Neural progenitor cell (in vitro differentiated cells): ENCODE data around the gene CHTOP. TPM values are rescaled to one million over a fixed set of nuclear protein-coding genes. Genes with fewer than 3 reads are reported as not detected.
A peak's percentile ranks its signal among the peaks of the same experiment; 100 is the strongest.

Source experiments
- DNase-seq: peaks from one replicate; pipeline ENCODE4 v3.0.0-alpha.2; 2016; ENCODE audit warnings: low spot score
- H2AFZ ChIP-seq: fragments of 200-600 bp; sonication (generic); replicated peaks from 2 replicates; pipeline ENCODE4 v1.6.1; 2016; ENCODE audit warnings: antibody characterized with exemption
- H3F3A ChIP-seq: fragments of 200-600 bp; sonication (generic); 2 replicates; pipeline ENCODE4 v1.6.1; 2016; ENCODE audit warnings: antibody characterized with exemption, low read depth
- H3K27ac ChIP-seq: fragments of 200-600 bp; sonication (generic); 2 replicates; pipeline ENCODE4 v1.5.1; 2016; ENCODE audit warnings: mild to moderate bottlenecking
- H3K27me3 ChIP-seq: fragments of 200-600 bp; sonication (generic); 2 replicates; pipeline ENCODE4 v1.6.1; 2016; ENCODE audit warnings: mild to moderate bottlenecking, moderate library complexity
- H3K36me3 ChIP-seq: fragments of 200-600 bp; sonication (generic); 2 replicates; pipeline ENCODE4 v1.5.1; 2016
- H3K4me1 ChIP-seq: fragments of 200-600 bp; sonication (generic); 2 replicates; pipeline ENCODE4 v1.6.1; 2016; ENCODE audit warnings: mixed run types
- H3K4me2 ChIP-seq: fragments of 200-600 bp; sonication (generic); 2 replicates; pipeline ENCODE4 v1.6.1; 2016
- H3K4me3 ChIP-seq: fragments of 200-600 bp; sonication (generic); 2 replicates; pipeline ENCODE4 v1.5.1; 2016
- H3K79me2 ChIP-seq: fragments of 200-600 bp; sonication (generic); 2 replicates; pipeline ENCODE4 v1.6.1; 2016; ENCODE audit warnings: low read depth
- H3K9ac ChIP-seq: fragments of 200-600 bp; sonication (generic); 2 replicates; pipeline ENCODE4 v1.6.1; 2016
- H3K9me3 ChIP-seq: fragments of 200-600 bp; sonication (generic); 2 replicates; pipeline ENCODE4 v1.5.1; 2016; ENCODE audit warnings: low read depth
- H4K20me1 ChIP-seq: fragments of 200-600 bp; sonication (generic); 2 replicates; pipeline ENCODE4 v1.6.1; 2016; ENCODE audit warnings: low read depth
- H3K27ac Mint-ChIP-seq: 3 replicates; pipeline ENCODE4 v1.8.0; 2021; ENCODE audit warnings: mixed read lengths
- H3K27me3 Mint-ChIP-seq: 2 replicates; pipeline ENCODE4 v1.8.0; 2022; ENCODE audit warnings: low read depth, mild to moderate bottlenecking, inconsistent platforms, moderate library complexity, mixed read lengths; ENCODE audit not compliant: insufficient read depth
- H3K36me3 Mint-ChIP-seq: 3 replicates; pipeline ENCODE4 v1.8.0; 2021; ENCODE audit warnings: mixed read lengths
- H3K4me1 Mint-ChIP-seq: 3 replicates; pipeline ENCODE4 v1.8.0; 2021; ENCODE audit warnings: mixed read lengths
- H3K4me3 Mint-ChIP-seq: 3 replicates; pipeline ENCODE4 v1.8.0; 2021; ENCODE audit warnings: mild to moderate bottlenecking, moderate library complexity, mixed read lengths
- H3K9me3 Mint-ChIP-seq: 3 replicates; pipeline ENCODE4 v1.8.0; 2020; ENCODE audit warnings: mixed read lengths
- EZH2 ChIP-seq: fragments of 200-600 bp; sonication (generic); IDR thresholded peaks from 2 replicates; pipeline ENCODE4 v1.6.1; 2017; ENCODE audit warnings: antibody characterized with exemption, mild to moderate bottlenecking, moderate library complexity
- EZH2phosphoT487 ChIP-seq: fragments of 200-600 bp; sonication (generic); IDR thresholded peaks from 2 replicates; pipeline ENCODE4 v1.6.1; 2017; ENCODE audit warnings: antibody characterized with exemption
- total RNA-seq: library from RNA; depleted of rRNA; stranded (reverse); fragments of >200 nt; gene quantifications from 2 replicates; pipeline ENCODE4 v1.2.3, GENCODE V29; 2015; ENCODE audit warnings: low replicate concordance
- TF ChIP-seq, protein P1 (sequence below): fragments of 200-600 bp; sonication (generic); IDR thresholded peaks from 2 replicates; pipeline ENCODE4 v1.5.1; 2017; ENCODE audit warnings: antibody characterized with exemption, mild to moderate bottlenecking

Gene CHTOP
- total RNA-seq, 1 donor from 2014 or later = 96.1 TPM

- Histone ChIP-seq H3K27ac (no peak overlapping the region), H3K36me3 (no peaks in the 10 kb centered on the region), H3K27me3 (no peaks in the 10 kb centered on the region), H3K9ac (no peak overlapping the region), H3K9me3 (no peaks in the 10 kb centered on the region), H3K4me3 (no peak overlapping the region), H3K4me2 (no peak overlapping the region), H3K4me1 (peaks cover 31% of the 10 kb centered on the region), H4K20me1 (no peaks in the 10 kb centered on the region), H2AFZ (no peak overlapping the region), H3K79me2 (no peaks in the 10 kb centered on the region), H3F3A (no peaks in the 10 kb centered on the region)
- peaks cover 33% of the 10 kb centered on the region for H3K4me1 Mint-ChIP-seq
- no peak overlapping the region for H3K4me3 Mint-ChIP-seq
- H3K36me3 Mint-ChIP-seq = no peaks in the 10 kb centered on the region
- peaks cover 13% of the 10 kb centered on the region for H3K27me3 Mint-ChIP-seq
- TF ChIP-seq, protein P1, sequence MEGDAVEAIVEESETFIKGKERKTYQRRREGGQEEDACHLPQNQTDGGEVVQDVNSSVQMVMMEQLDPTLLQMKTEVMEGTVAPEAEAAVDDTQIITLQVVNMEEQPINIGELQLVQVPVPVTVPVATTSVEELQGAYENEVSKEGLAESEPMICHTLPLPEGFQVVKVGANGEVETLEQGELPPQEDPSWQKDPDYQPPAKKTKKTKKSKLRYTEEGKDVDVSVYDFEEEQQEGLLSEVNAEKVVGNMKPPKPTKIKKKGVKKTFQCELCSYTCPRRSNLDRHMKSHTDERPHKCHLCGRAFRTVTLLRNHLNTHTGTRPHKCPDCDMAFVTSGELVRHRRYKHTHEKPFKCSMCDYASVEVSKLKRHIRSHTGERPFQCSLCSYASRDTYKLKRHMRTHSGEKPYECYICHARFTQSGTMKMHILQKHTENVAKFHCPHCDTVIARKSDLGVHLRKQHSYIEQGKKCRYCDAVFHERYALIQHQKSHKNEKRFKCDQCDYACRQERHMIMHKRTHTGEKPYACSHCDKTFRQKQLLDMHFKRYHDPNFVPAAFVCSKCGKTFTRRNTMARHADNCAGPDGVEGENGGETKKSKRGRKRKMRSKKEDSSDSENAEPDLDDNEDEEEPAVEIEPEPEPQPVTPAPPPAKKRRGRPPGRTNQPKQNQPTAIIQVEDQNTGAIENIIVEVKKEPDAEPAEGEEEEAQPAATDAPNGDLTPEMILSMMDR = no peak
- no peak for TF ChIP-seq EZH2
- no peak for TF ChIP-seq EZH2phosphoT487
- no peak for DNase-seq
- H3K27ac Mint-ChIP-seq = peak overlapping the region; percentile 86
- H3K9me3 Mint-ChIP-seq = no peaks in the 10 kb centered on the region
These were observed 25.7 kb upstream of the CHTOP start for GRCh38 chr1:153608089-153608682.

DNA sequence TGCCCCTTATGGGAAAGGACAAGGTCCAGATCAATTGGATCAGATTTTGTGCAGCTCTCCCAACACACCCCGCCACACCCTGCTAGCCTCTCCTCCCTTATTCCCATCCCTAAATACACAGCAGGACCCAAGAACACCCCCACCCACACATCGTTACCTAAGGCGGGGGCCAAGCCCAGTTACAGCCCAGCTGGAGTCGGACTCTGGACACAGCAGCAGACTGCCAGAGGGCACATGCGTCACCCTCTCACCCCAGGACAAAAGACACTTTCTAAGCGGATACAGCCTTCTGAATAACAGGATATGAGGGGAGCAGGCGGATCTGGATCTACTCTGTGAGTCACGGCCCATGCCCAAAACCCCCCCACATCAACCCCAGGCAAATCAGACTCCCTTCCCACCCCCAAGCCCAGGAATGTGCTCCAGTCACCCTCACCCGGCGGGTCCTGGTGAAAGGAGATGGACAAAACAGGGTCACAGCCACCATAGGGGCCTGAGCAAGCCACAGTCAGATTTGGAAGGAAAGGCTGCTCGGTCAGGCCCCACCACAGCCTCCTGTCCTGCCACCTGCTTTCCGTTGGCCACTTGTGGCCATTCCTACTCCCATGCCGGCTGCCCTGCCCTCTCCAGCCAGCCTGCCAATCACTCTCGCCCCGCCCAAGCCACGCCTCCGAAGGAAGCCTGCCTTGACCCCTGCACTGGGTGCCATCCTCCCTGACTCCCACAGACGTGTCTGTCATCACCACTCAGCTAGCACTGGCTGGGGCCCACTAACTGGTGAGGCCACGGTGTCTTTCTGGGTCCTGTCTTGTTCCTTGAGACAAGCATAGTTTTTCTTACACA lies 24.9 kb upstream of the CHTOP start:
- Mint-ChIP-seq H3K36me3 (no peaks in the 10 kb centered on the region), H3K4me3 (peak overlapping the region; percentile 58), H3K27me3 (peaks cover 14% of the 10 kb centered on the region), H3K4me1 (peaks cover 33% of the 10 kb centered on the region), H3K9me3 (no peaks in the 10 kb centered on the region), H3K27ac (peak overlapping the region; percentile 86)
- Histone ChIP-seq H3F3A (no peaks in the 10 kb centered on the region), H3K4me1 (peaks cover 31% of the 10 kb centered on the region), H3K4me2 (peak overlapping the region; percentile 21), H3K4me3 (no peak overlapping the region), H4K20me1 (no peaks in the 10 kb centered on the region), H2AFZ (peak overlapping the region; percentile 66), H3K79me2 (no peaks in the 10 kb centered on the region), H3K27ac (no peak overlapping the region), H3K9me3 (no peaks in the 10 kb centered on the region), H3K27me3 (no peaks in the 10 kb centered on the region), H3K36me3 (no peaks in the 10 kb centered on the region), H3K9ac (no peak overlapping the region)
- DNase-seq = peak; percentile 77
- no peak for TF ChIP-seq EZH2

DNA sequence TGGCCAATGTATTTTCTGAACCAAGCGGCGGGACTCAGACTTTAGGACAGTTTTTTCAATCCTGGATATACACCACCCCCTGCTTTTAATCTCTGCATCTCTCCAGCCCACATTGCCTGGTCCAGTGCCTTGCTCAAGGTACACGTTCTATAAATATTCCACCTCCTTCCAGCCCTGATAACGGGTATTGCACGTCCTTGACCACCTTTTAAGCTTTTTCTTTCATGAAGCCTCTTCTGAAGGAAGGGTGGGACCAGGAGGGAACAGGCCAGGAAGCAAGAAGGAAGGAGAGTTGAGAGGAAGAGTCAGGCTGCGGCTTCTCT lies 24.3 kb upstream of the CHTOP start:
- H2AFZ ChIP-seq = no peak overlapping the region
- peaks cover 31% of the 10 kb centered on the region for H3K4me1 ChIP-seq
- Mint-ChIP-seq H3K4me1 (peaks cover 33% of the 10 kb centered on the region), H3K9me3 (no peaks in the 10 kb centered on the region), H3K27me3 (peaks cover 15% of the 10 kb centered on the region), H3K36me3 (no peaks in the 10 kb centered on the region), H3K27ac (peak overlapping the region; percentile 86), H3K4me3 (peak overlapping the region; percentile 58)
- DNase-seq = no peak
- H3F3A ChIP-seq = no peaks in the 10 kb centered on the region
- H3K27ac ChIP-seq = no peak overlapping the region
- H3K4me3 ChIP-seq = no peak overlapping the region
- H3K9me3 ChIP-seq = no peaks in the 10 kb centered on the region
- H3K27me3 ChIP-seq = no peaks in the 10 kb centered on the region
- no peaks in the 10 kb centered on the region for H4K20me1 ChIP-seq
- H3K79me2 ChIP-seq = no peaks in the 10 kb centered on the region
- no peak overlapping the region for H3K9ac ChIP-seq
- TF ChIP-seq, protein P1 = no peak
- TF ChIP-seq EZH2phosphoT487 (no peak), EZH2 (no peak)
- H3K36me3 ChIP-seq = no peaks in the 10 kb centered on the region
- H3K4me2 ChIP-seq = no peak overlapping the region

DNA sequence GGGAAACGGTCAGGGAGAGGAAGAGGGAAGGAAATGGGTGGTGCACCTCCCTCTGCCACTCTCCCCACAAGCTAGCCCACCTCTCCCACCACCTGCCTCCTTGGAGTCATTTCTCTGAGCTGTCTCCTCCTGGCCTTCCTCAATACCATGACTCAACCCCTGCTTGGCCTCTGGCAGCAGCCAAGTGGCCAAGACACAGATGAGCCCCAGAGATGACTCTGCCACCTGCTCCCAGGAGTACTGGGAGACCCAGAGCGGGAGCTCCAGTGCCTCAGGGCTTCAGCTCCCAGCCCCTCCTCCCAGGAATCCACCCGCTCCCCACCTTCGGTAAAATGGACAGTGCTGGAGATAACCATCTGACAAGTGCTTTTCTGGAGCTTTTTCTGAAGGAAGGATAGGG lies 23.5 kb upstream of the CHTOP start:
- Mint-ChIP-seq H3K27ac (no peak overlapping the region), H3K4me3 (no peak overlapping the region), H3K4me1 (peaks cover 31% of the 10 kb centered on the region), H3K9me3 (no peaks in the 10 kb centered on the region), H3K36me3 (no peaks in the 10 kb centered on the region), H3K27me3 (peaks cover 15% of the 10 kb centered on the region)
- H3F3A ChIP-seq = no peaks in the 10 kb centered on the region
- H3K36me3 ChIP-seq = no peaks in the 10 kb centered on the region
- H3K4me1 ChIP-seq = peaks cover 31% of the 10 kb centered on the region
- H3K27ac ChIP-seq = no peak overlapping the region
- no peak overlapping the region for H3K9ac ChIP-seq
- H3K79me2 ChIP-seq = no peaks in the 10 kb centered on the region
- TF ChIP-seq, protein P1 = no peak
- no peak for TF ChIP-seq EZH2
- no peak for TF ChIP-seq EZH2phosphoT487
- no peaks in the 10 kb centered on the region for H4K20me1 ChIP-seq
- H3K9me3 ChIP-seq = no peaks in the 10 kb centered on the region
- H3K27me3 ChIP-seq = no peaks in the 10 kb centered on the region
- H3K4me3 ChIP-seq = no peak overlapping the region
- H3K4me2 ChIP-seq = no peak overlapping the region
- H2AFZ ChIP-seq = no peak overlapping the region
- no peak for DNase-seq
